A673 (cell line): ENCODE data around the gene MYOZ1.
"Not testable (repeated sequence)": the region's sequence is repeated elsewhere in the genome, so short reads cannot be mapped to it uniquely, and the experiment has no call there.

Source experiments
- CTCF ChIP-seq: fragments of 300-800, 200-600 bp; sonication (generic); conservative IDR thresholded peaks from 2 replicates; pipeline ENCODE4 v1.5.1; 2017; ENCODE audit warnings: low read depth, mild to moderate bottlenecking, antibody characterized with exemption, low read length, moderate library complexity, mixed read lengths
- EZH2 ChIP-seq: fragments of 200-600 bp; sonication (generic); IDR thresholded peaks from 2 replicates; pipeline ENCODE4 v1.6.1; 2017; ENCODE audit warnings: borderline replicate concordance, low read depth, mild to moderate bottlenecking, mixed read lengths, antibody characterized with exemption, low read length; ENCODE audit not compliant: poor library complexity, severe bottlenecking

- TF ChIP-seq CTCF, EZH2: not testable (repeated sequence)
Measured at GRCh38 chr10:73687641-73688040, 46.4 kb upstream of the MYOZ1 start.
